HL-60 (cell line): ENCODE results near the gene CORO2A.

ENCODE experiments used
- GABPA ChIP-seq: IDR thresholded peaks from 2 replicates; pipeline ENCODE4 v1.6.1; 2012; ENCODE audit warnings: low read depth
- REST ChIP-seq: IDR thresholded peaks from 2 replicates; pipeline ENCODE4 v1.6.1; 2012; ENCODE audit warnings: low read depth; ENCODE audit not compliant: insufficient replicate concordance

GRCh38 chr9:98186236-98186635 lies 6.2 kb downstream of the CORO2A start:
- TF ChIP-seq GABPA (no peak), REST (no peak)
